HG03045 (cell line): ENCODE data around the gene PEA15.

ENCODE experiments used
- ATAC-seq: cut with Tn5 transposase; IDR thresholded peaks from one replicate; pipeline ENCODE4 v1.9.1; 2021; ENCODE audit warnings: mild to moderate bottlenecking, moderate library complexity; ENCODE audit not compliant: unreplicated experiment

Gene PEA15

DNA sequence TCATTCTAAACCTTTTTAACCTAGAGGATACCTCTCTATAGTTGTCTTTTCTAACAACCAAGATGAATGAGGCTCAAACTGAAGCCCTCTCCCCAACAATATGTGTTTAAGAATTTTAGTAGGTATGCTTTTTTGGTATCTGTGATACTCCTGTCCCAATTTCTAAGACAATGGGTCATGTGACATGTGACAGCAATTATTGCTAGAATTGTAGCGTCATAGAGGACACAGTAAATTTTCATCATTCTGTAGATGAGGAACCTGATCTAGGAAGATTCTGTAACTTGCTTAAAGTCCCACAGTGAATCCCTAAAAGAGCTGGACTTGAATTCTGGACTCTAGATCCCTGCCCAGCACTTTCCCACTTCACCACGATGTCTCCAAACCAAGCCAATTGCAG lies 26.5 kb upstream of the PEA15 start:
- no peak for ATAC-seq

GRCh38 chr1:160179336-160179735 lies 25.8 kb upstream of the PEA15 start:
- ATAC-seq = no peak

GRCh38 chr1:160186246-160186645 lies 18.9 kb upstream of the PEA15 start:
- ATAC-seq = no peak

DNA sequence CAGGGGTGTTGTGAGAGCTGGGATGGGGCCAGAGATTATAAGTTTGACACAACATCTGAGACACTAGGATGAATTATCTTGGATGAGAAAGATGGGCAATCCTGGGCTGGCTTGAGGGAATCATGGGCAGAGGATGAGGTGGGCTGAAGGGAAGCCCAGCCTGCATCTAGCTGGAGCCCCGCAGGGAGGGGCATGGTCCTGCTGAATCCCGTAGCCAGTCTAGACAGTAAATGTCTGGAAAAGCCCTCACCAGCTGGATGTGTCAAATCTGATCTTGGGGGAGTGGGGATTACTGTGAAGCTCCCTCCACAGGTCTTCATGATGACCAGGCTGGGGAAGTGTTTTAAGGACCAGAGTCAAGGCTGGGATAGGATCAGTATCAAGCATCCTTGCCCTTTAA lies 18.5 kb upstream of the PEA15 start:
- no peak for ATAC-seq

GRCh38 chr1:160187407-160187806 lies 17.8 kb upstream of the PEA15 start:
- no peak for ATAC-seq

DNA sequence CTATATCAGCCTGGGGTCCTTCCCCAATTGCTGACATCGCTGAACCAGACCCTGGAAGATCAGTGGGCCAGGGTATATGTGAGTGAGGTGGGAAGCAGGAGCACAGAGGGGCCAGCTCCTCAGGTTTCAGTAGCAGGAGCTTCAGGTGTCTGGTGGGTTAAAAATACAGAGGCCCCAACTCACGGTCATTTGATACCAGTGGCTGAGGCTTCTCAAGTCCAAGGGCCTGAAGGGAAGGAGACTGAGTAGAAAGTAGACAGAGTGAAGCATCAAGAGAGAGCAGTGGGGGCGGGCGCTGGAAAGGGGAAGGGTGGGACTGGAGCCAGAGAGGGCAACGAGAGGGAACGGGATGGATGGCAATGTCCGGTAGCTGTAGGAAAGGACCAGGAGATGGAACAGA lies 16.8 kb upstream of the PEA15 start:
- ATAC-seq = no peak

GRCh38 chr1:160189649-160190625 lies 15.2 kb upstream of the PEA15 start, which contains the start of gene CASQ1:
TSS of gene CASQ1 (plus strand) at chr1:160190575. CDS start at chr1:160190752, 177 bp downstream.
- ATAC-seq = no peak

GRCh38 chr1:160191756-160192155 lies 13.4 kb upstream of the PEA15 start:
- ATAC-seq = no peak

DNA sequence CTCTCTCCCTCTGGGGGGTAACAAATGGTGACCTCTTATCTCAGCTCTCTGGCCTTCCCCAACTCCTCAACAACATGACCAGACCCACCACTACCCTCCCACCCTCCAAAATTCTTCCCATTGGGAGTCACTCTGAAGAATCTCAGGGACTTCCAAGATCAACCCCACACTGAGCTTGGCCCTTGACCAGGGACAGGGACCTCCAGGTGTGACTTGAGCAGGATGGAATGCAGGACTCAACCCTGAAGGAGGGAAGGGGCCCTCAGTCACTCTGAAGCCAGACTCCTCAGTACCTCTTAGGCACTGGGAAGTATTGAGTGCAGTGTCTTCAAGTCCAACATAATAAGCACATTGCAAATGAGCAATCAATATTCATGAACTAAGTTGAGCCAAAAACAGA lies 12.9 kb upstream of the PEA15 start:
- no peak for ATAC-seq

DNA sequence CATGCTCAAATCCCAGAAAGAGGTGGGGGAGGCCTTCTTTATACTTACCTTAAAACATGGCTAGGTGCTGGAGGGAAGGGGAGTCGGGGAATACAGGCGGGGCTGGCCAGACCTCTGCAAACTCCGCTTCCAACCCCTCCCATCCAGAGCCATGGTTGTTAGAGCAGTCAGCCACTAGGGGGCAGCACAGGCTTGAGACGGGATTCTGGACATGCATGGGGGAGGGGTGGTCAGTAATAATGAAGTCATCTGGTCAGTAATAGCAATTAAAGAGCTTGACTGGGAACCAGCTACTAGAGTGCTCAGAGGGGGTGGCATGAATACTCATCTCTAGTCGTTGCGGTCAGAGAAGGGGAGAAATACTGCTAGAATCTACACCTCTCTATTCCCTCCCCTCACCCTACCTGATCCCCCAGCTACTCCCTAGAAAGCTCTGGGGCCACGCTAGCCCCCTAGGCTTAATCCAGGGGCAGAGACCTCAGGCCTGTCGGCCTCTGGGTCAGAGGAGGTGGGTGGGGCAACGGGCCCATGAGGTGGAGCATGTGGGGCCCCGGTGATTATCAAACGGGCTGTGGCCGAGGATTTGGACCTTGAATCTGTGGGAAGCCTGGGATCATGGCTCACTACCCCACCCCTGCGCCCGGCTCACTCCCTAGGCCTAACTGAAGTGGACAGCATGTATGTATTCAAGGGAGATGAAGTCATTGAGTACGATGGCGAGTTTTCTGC lies 11.9 kb upstream of the PEA15 start:
- peak; percentile 55 for ATAC-seq

DNA sequence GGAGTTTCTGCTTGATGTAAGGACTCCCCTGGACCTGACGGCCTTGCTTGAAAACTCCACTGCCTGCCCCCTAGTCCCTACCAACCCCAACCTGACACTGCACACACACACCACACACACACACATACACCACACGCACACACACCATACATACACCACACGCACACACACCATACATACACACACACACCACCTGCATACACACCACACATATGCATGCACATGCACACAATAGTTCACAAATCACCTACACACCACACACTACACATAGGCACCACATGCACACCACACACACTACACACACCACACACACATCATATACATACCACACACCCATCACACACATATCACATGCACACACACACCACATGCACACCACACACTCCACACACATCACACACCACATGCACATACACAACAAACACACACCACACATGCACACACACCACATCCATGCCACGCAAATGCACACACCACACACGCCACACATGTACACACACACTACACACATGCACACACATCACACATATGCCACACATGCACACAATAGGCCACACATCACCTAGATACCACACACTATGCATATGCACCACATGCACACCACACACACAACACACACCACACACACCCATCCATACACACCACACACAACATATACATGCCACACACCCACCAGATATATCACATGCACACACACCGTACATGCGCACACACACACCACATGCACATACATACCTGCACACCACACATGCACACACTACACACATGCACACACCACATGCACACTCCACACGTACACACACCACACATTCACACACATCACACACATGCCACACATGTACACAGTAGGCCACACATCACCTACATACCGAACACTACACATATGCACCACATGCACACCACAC lies 11.1 kb upstream of the PEA15 start:
- no peak for ATAC-seq

GRCh38 chr1:160194737-160195059 lies 10.5 kb upstream of the PEA15 start:
- no peak for ATAC-seq

DNA sequence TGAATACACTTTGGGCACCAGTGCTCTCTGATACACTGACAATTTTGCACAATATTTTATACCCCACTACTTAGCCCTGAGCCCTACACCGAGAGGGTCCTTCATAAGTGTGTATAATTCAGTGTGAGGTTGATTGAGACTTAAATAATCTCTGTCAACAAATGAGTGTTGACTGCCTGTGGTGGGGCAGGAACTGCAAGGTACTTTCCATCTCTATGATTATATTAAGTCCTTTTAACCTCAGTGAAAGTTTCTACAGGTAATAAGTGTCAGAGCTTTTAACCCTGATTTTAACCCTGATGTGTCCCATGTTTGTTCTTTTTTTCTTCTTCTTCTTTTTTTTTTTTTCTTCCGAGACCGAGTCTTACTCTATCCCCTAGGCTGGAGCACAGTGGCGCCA lies 9.0 kb upstream of the PEA15 start:
- no peak for ATAC-seq

DNA sequence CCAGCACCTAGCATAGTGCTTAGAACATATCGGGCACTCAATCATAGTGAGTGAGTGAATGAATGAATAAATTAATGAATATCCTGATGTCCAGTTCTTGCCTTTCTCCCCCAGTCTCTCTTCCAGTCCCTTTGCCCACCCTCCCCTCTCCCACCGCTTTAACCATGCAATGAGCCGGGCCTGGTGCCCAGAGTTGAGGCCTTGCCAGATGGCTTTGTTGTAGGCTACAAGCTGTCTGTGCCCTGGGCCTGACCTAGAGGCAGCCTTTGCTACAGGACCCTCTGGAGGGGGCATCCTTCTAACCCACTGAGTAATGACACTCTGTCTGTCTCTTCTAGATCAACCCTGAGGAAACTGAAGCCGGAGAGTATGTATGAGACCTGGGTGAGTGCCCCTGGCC lies 8.0 kb upstream of the PEA15 start:
- ATAC-seq = no peak

DNA sequence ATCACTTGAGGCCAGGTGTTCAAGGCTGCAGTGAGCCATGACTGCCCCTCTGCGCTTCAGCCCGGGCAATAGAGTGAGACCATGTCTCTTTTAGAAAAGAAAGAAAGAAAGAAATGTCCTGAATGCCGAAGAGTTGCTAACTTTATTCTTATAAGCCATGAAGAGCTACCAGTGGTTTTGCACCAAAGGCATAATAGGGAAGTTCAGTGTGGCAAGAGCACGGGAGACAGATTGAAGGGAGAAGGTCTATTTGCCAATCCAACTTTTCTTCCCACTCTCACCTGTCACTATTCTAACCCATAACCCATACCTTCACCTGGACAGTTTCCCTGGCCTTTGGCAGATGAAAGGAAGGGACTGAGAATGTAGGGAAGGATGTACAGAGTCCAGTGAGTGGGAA lies 4.4 kb upstream of the PEA15 start:
- no peak for ATAC-seq

DNA sequence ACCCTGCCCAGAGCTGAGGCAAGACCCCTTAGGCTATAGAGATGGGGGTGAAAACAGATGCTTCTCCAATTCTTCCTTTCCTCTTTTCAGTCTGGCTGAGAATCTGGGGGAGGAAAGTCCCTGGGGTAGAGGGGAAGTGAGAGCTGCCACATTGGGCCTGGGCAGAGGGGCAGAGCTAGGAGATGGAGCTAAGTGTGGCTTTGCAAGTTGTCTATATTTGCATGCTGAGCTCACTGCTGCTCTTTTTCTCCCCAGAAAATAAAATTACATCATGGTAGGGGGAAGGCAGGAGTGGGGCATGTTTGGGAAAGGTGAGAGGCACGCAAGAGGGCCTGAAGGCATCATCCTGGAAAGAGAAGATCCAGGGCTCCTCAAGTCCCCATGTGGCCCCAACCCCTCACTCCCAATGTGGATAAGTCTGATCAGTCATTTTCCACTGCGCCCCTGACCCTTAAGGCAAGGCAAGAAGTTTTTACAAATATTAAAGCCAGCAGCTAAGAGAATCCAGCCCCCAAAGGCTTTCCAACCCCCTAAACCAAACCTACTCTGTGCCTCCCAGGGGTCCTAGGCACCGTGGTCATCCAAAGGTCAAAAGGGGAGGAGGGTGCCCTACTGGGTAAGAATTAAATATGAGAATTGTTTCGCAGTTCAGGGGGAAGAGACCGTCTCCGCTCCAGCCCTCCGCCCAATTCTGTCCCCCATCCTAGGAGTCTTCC lies 500 bp upstream of the PEA15 start:
- ATAC-seq = peak; percentile 52

- peak; percentile 21 for ATAC-seq
Measured at GRCh38 chr1:160206036-160206389, 829 bp downstream of the PEA15 start.

DNA sequence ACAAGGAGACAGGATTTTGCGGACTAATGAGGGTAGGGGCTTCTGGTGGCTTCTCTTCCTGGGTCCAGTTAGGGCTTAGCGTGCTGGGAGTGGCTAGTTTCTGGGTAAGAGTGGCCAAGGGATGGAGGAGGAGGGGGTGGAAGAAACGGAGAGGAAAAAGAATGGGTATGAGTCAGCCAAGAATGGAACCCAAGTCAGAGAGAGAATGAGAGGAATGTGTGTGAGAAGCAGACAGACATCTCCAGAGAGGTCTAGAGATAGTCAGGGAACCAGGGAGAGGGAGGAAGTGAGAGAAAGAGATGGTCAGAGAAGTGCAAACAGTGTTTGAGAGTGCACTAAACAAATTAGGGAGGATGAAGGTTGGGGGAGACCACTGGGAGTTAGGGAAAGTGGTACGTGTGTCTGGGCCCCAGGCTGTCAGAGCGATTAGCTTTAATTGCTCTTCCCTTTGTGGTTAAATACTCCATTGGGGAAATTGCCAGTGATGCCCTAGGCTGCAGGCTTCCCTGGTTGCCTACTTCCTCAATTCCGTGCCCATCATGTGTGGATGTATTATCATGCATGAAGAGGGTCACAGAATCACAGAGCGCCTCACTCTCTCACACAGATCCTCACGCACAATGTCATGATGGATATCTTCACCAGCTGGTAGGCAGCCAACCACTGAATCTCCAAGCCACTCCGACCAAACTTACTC lies 1.4 kb downstream of the PEA15 start:
- ATAC-seq = no peak

DNA sequence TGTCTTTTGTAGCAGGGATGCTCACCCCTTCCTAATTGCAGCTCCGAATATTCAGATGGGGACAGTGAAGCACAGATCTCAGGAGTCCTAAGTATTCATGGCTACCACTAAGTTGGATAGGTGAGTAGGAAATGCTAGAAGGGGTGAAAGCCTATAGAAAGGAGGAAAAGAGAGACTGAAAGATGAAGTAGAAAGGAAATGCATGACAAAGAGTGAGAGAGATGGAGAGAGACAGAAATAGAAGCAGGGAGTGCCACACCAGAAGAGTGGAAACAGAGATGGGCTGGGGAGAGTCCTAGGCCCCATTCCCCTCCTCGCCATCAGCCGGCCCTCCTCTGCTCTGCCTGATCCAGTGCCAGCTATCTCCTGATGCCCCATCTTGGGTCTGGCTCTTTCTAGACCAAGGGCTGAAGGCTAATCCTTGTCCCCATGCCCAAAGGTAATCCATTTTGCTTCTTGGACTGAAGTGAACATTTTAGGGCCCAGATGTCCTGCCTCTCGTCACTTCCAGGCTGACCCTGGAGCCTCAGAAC lies 2.0 kb downstream of the PEA15 start:
- ATAC-seq = no peak
